HepG2 (cell line): ENCODE results near the gene PTCD2. TPM values are rescaled to one million over a fixed set of nuclear protein-coding genes. Genes with fewer than 3 reads are reported as not detected.

Experiments
- ATAC-seq: fragments of 200-7000 bp; cut with Tn5 transposase; 3 replicates; pipeline ENCODE4 v1.9.1; 2020; ENCODE audit warnings: mild to moderate bottlenecking, moderate library complexity
- BruUV-seq: library from RNA; stranded (reverse); fragments of 400-500 nt; replicated peaks from 2 replicates; lab custom pipeline; 2021; lab: Mats Ljungman, UMichigan
- CTCF ChIA-PET: fragments of 300-600 bp; formaldehyde crosslinking; extraction: SDS; loops from one replicate; lab custom pipeline; 2021; ENCODE audit warnings: low total read pairs, inconsistent platforms, low intra/inter-chr PET ratio; lab: Yijun Ruan, JAX
- POLR2A ChIA-PET: fragments of 350-600 bp; sonication (Branson Sonifier 250); formaldehyde crosslinking; loops from one replicate; lab custom pipeline; 2020; ENCODE audit warnings: antibody characterized with exemption, inconsistent platforms; lab: Yijun Ruan, JAX
- DNase-seq: peaks from one replicate; pipeline ENCODE4 v3.0.0-alpha.2; 2015; ENCODE audit warnings: low spot score
- FAIRE-seq: peaks from 3 replicates; lab custom pipeline; 2011; peaks lifted over from hg19 to GRCh38; lab: Jason Lieb, UNC
- H2AFZ ChIP-seq: one replicate; pipeline ENCODE4 v1.6.1; 2011; ENCODE audit warnings: low read length, inconsistent platforms
- H3K27ac ChIP-seq: fragments of 300-600 bp; 3 replicates; pipeline ENCODE4 v1.8.0; 2011; ENCODE audit warnings: mixed run types, mild to moderate bottlenecking, mixed read lengths, low read length, inconsistent platforms; ENCODE audit not compliant: insufficient read depth; ENCODE audit errors: extremely low read length
- H3K27me3 ChIP-seq, 2 experiments: fragments of 200-600 bp in 1 of 2; 2 replicates in 1 of 2; 3 replicates in 1 of 2; pipeline versions ENCODE4 v1.6.0 to v1.8.0; 2011; ENCODE audit warnings: low read length in 2 of 2, mild to moderate bottlenecking in 2 of 2, moderate library complexity in 2 of 2, inconsistent platforms in 1 of 2; ENCODE audit not compliant: insufficient read depth in 2 of 2, control insufficient read depth in 1 of 2
- H3K36me3 ChIP-seq, 2 experiments: fragments of 200-600 bp in 1 of 2; replicated peaks in 1 of 2; 2 replicates in 1 of 2; 3 replicates in 1 of 2; pipeline versions ENCODE4 v1.5.1 to v1.8.0; 2011; ENCODE audit warnings: low read length in 2 of 2, inconsistent platforms in 1 of 2; ENCODE audit not compliant: insufficient read depth in 2 of 2, control insufficient read depth in 1 of 2
- H3K4me1 ChIP-seq: 2 replicates; pipeline ENCODE4 v1.5.1; 2012; ENCODE audit warnings: low read length, inconsistent platforms; ENCODE audit not compliant: insufficient read depth
- H3K4me2 ChIP-seq: 2 replicates; pipeline ENCODE4 v1.6.0; 2011; ENCODE audit warnings: low read depth, low read length, inconsistent platforms
- H3K4me3 ChIP-seq, 3 experiments: fragments of 200-600 bp in 1 of 3; sonication (generic), shearing (Covaris generic) in 1 of 3; replicated peaks in 1 of 3; 2 replicates each; pipeline ENCODE4 v1.5.1; 2011 to 2016; ENCODE audit warnings: low read length in 3 of 3, inconsistent platforms in 2 of 3, low read depth in 2 of 3, mild to moderate bottlenecking in 2 of 3, control low read depth in 1 of 3, mixed read lengths in 1 of 3; ENCODE audit not compliant: insufficient read depth in 1 of 3
- H3K79me2 ChIP-seq: one replicate; pipeline ENCODE4 v1.6.1; 2011; ENCODE audit warnings: low read length, inconsistent platforms; ENCODE audit not compliant: insufficient read depth
- H3K9ac ChIP-seq: 2 replicates; pipeline ENCODE4 v1.6.0; 2011; ENCODE audit warnings: mild to moderate bottlenecking, low read depth, low read length, inconsistent platforms; ENCODE audit not compliant: insufficient read depth
- H3K9me3 ChIP-seq: 2 replicates; pipeline ENCODE4 v1.5.1; 2012; ENCODE audit warnings: mild to moderate bottlenecking, low read length
- H4K20me1 ChIP-seq: 2 replicates; pipeline ENCODE4 v1.6.0; 2011; ENCODE audit warnings: inconsistent platforms, mild to moderate bottlenecking, low read length, moderate library complexity; ENCODE audit not compliant: insufficient read depth
- AHR ChIP-seq: IDR thresholded peaks from 2 replicates; pipeline ENCODE4 v1.6.1; 2018; ENCODE audit warnings: missing genetic modification reagents, missing compliant biosample characterization
- ARID2 ChIP-seq: sonication (generic); formaldehyde crosslinking; IDR thresholded peaks from 2 replicates; pipeline ENCODE4 v1.8.1; 2022; ENCODE audit warnings: mild to moderate bottlenecking, missing genetic modification reagents, borderline replicate concordance
- FIP1L1 ChIP-seq: fragments of 200-400 bp; formaldehyde crosslinking; IDR thresholded peaks from 2 replicates; pipeline ENCODE4 v1.6.1; 2018; ENCODE audit warnings: low read depth, mild to moderate bottlenecking, low read length, moderate library complexity, borderline replicate concordance; ENCODE audit not compliant: insufficient read depth
- GPBP1L1 ChIP-seq: sonication (generic); formaldehyde crosslinking; IDR thresholded peaks from 2 replicates; pipeline ENCODE4 v1.5.0; 2020; ENCODE audit warnings: mild to moderate bottlenecking, missing genetic modification reagents
- NFRKB ChIP-seq: fragments of 450-650 bp; IDR thresholded peaks from 2 replicates; pipeline ENCODE4 v1.6.1; 2017
- PBX2 ChIP-seq: IDR thresholded peaks from 2 replicates; pipeline ENCODE4 v1.6.1; 2016; ENCODE audit warnings: control low read depth
- ZMAT3 ChIP-seq: sonication (generic); formaldehyde crosslinking; conservative IDR thresholded peaks from 2 replicates; pipeline ENCODE4 v1.7.0; 2021; ENCODE audit warnings: missing genetic modification reagents
- whole genome bisulfite sequencing: methylation state at CpG from one replicate; pipeline ENCODE4 v1.1.6; 2017; ENCODE audit warnings: low lambda C conversion rate; 5-methylcytosine and 5-hydroxymethylcytosine counted together
- in situ Hi-C: cut with HindIII; loops from 2 replicates; pipeline ENCODE4 v1.10.0; 2017; ENCODE audit warnings: low pct_unique_long_range_greater_than_20kb; ENCODE audit not compliant: extremely low pct_ligation_motif_present
- intact Hi-C: fragments of 100-400 bp; cut with micrococcal nuclease; formaldehyde crosslinking; loops from one replicate; pipeline ENCODE4 v1.10.0; 2022; ENCODE audit not compliant: unreplicated experiment
- polyA plus RNA-seq, 8 experiments: library from polyadenylated mRNA; depleted of rRNA in 3 of 8; stranded (reverse) in 7 of 8; unstranded in 1 of 8; fragments of >200 nt; fragmentation: Illumina TruSeq in 4 of 8; extraction: Trizol in 4 of 8; gene quantifications; 2 replicates each; pipeline versions ENCODE4 v1.2.1 to v1.2.3, GENCODE V29; 2011 to 2016; ENCODE audit warnings: low read depth in 4 of 8, missing spikeins in 1 of 8, mixed read lengths in 1 of 8; ENCODE audit not compliant: insufficient read depth in 1 of 8
- total RNA-seq, 5 experiments: library from RNA; depleted of rRNA; stranded (reverse); fragments of >200 nt; fragmentation: Illumina TruSeq; extraction: Trizol; gene quantifications; 2 replicates each; pipeline ENCODE4 v1.2.3, GENCODE V29; 2016; ENCODE audit warnings: low read depth in 1 of 5

PTCD2 gene
- total and polyA plus RNA-seq, 2 of the 13 experiments (the other 11 are each of a cell fraction or from before 2014, with no cell fraction given) = 5.3 to 6.4 TPM

GRCh38 chr5:72363166-72363802 lies 43.1 kb downstream of the PTCD2 start:
- Histone ChIP-seq H3K9ac (no peak overlapping the region), H3K27ac (no peak overlapping the region), H3K36me3 (peaks cover 3 to 36% of the 10 kb centered on the region in 2 experiments), H3K4me1 (peaks cover 6% of the 10 kb centered on the region; the same call in 1 of the 2 replicates), H3K9me3 (no peaks in the 10 kb centered on the region), H2AFZ (no peak overlapping the region), H3K4me3 (no peak overlapping the region), H3K27me3 (no peaks in the 10 kb centered on the region), H3K4me2 (no peak overlapping the region), H3K79me2 (no peaks in the 10 kb centered on the region), H4K20me1 (no peaks in the 10 kb centered on the region)
- 100% methylated on average over 1 of the region's 1 CpG for WGBS
- intact Hi-C loops (no loop called here), in situ Hi-C loops (loop anchor here (10.0 kb wide), 1 partner anchor 452 kb away; the partner anchor contains the start of gene TNPO1)
- no peak for TF ChIP-seq ZMAT3
- DNase-seq (no peak), ATAC-seq (no peak), FAIRE-seq (no peak)
- no TSS peak for BruUV-seq
- ChIA-PET POLR2A (no interaction called here), CTCF (no interaction called here)

GRCh38 chr5:72364171-72364570 lies 44.0 kb downstream of the PTCD2 start:
- no peaks in the 10 kb centered on the region for H4K20me1 ChIP-seq
- no peaks in the 10 kb centered on the region for H3K79me2 ChIP-seq
- H3K36me3 ChIP-seq = peaks cover 2 to 28% of the 10 kb centered on the region in 2 experiments; a peak in 2 of 5 replicates
- H3K4me1 ChIP-seq = peaks cover 6% of the 10 kb centered on the region; the same call in 1 of the 2 replicates
- WGBS = 86% methylated on average over 1 of the region's 1 CpG
- H2AFZ ChIP-seq = no peak overlapping the region
- H3K27ac ChIP-seq = no peak overlapping the region
- in situ Hi-C loops = loop anchor here (10.0 kb wide), 1 partner anchor 451 kb away; the partner anchor contains the start of gene TNPO1
- H3K4me3 ChIP-seq = no peak overlapping the region
- DNase-seq (no peak), ATAC-seq (no peak), FAIRE-seq (no peak)
- CTCF ChIA-PET = no interaction called here
- H3K9me3 ChIP-seq = no peaks in the 10 kb centered on the region
- H3K9ac ChIP-seq = no peak overlapping the region
- no peak overlapping the region for H3K4me2 ChIP-seq
- intact Hi-C loops = no loop called here
- H3K27me3 ChIP-seq = no peaks in the 10 kb centered on the region
- TF ChIP-seq PBX2 (CRISPR knock-in tag) = no peak
- no peak for TF ChIP-seq ARID2 (CRISPR knock-in tag)
- no peak for TF ChIP-seq GPBP1L1
- no peak for TF ChIP-seq NFRKB
- TF ChIP-seq AHR (CRISPR knock-in tag) = no peak
- TF ChIP-seq FIP1L1 = no peak
- BruUV-seq = no TSS peak
- POLR2A ChIA-PET = no interaction called here
